Right cardiac atrium (tissue), 5 donors: ENCODE measurements around the gene ADAMTS8. TPM values are rescaled to one million over a fixed set of nuclear protein-coding genes. Genes with fewer than 3 reads are reported as not detected.

Source experiments
- ATAC-seq, 2 donors: fragments of 200-7000 bp; cut with Tn5 transposase; one replicate each; pipeline versions ENCODE4 v1.8.0 to v1.9.1; 2020; ENCODE audit warnings: moderate library complexity in 2 of 2, mild to moderate bottlenecking in 1 of 2
- DNase-seq, 3 donors: peaks; one replicate each; pipeline ENCODE4 v3.0.0-alpha.2; 2020
- H3K27ac ChIP-seq: one replicate; pipeline ENCODE4 v1.5.1; 2013; ENCODE audit warnings: mild to moderate bottlenecking, low read length, control low read depth, moderate library complexity
- H3K27me3 ChIP-seq: one replicate; pipeline ENCODE4 v1.6.1; 2013; ENCODE audit not compliant: control insufficient read depth, insufficient read depth
- H3K4me1 ChIP-seq: one replicate; pipeline ENCODE4 v1.6.1; 2013; ENCODE audit warnings: low read length; ENCODE audit not compliant: control insufficient read depth, insufficient read depth
- H3K4me3 ChIP-seq: one replicate; pipeline ENCODE4 v1.5.1; 2013; ENCODE audit warnings: low read length, control low read depth
- H3K9me3 ChIP-seq: one replicate; pipeline ENCODE4 v1.6.1; 2013; ENCODE audit warnings: low read length; ENCODE audit not compliant: control insufficient read depth
- WGBS: extraction: QIAGEN DNeasy Blood & Tissue Kit; methylation state at CpG from one replicate; pipeline ENCODE4 v1.1.7; 2013; 5-methylcytosine and 5-hydroxymethylcytosine counted together
- intact Hi-C, 4 donors: fragments of 100-400 bp; cut with DNase I; formaldehyde crosslinking; loops; one replicate each; pipeline versions ENCODE4 v1.11.0 to v1.14.0; 2022 to 2023
- polyA plus RNA-seq: library from polyadenylated mRNA; stranded (reverse); fragments of 200-250 nt; gene quantifications from one replicate; pipeline ENCODE4 v1.2.3, GENCODE V29; 2013
- total RNA-seq, 4 donors: library from RNA; stranded (reverse); fragmentation: NEBNext Ultra II Directional; extraction: Animal tissue kit (Norgen Biotek cat#: 25700); gene quantifications; one replicate each; pipeline ENCODE4 v1.2.1, GENCODE V29; 2021
- donor health status: healthy with polysubstance abuse.
- donor health status: DM: no; HTN: yes; CAD: no.
- donor health status: DM: no; HTN: no; CAD: no.
- donor health status: DM: no; HTN: yes; CAD: no; lungs with severe emphysema.
- donor health status: DM: yes; HTN: yes; CAD: no.

Gene ADAMTS8
- total and polyA plus RNA-seq, 5 donors = 0.45 to 10.1 (median 0.88) TPM

DNA sequence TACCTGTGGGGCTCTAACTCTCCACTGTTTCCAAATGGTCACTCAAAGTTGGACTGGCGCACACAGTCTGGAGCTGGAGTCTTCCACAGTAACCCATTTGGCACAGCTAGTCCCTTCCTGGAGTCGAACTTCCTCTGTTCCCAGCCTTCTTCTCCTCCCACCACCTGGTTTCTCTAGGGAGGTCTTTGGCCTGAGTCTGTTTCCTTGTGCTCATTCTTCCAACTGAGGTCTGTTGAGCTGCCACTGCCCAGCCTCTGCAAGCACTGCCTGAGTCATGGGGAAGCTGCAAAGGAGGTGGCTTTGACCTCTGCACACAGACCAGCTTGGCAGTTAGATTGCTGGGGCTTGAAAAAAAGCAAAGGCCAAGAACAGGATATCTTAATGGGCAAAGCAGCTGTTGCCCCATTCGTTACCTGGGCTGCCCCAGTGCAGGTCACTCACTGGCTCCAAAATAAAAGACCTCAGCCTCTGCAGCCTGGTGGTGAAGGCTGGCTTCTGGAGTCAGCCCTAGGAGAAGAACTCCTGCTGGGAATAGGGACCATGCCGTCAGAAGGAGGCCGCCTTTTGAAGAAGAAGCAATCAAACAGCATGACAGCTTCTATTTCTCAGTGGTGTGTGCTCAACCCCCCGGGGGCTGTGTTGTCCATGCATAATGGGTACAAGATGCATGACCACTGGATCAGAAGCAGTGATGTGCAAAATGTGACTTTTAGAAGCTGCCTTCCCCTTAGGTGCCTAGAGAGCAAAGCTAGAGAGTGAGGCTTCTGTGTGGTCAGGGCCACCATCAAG lies 23.0 kb upstream of the ADAMTS8 start:
- Histone ChIP-seq H3K27me3 (no peaks in the 10 kb centered on the region), H3K4me3 (peak overlapping the region; percentile 70), H3K4me1 (peaks cover 3% of the 10 kb centered on the region), H3K9me3 (no peaks in the 10 kb centered on the region), H3K27ac (peak overlapping the region; percentile 82)
- DNase-seq = peak in 2 of 3 donors; percentile 56 to 61
- ATAC-seq = peak; percentile 4 to 46
- 40% methylated on average over 6 of the region's 6 CpGs for WGBS
- intact Hi-C loops = loop anchor here (2.0 to 10.0 kb wide), 5 partner anchors 71 to 275 kb away; no protein-coding TSS in a partner anchor

GRCh38 chr11:130449996-130450769 lies 21.8 kb upstream of the ADAMTS8 start:
- WGBS = 15% methylated on average over 34 of the region's 34 CpGs
- Histone ChIP-seq H3K4me1 (peaks cover 1% of the 10 kb centered on the region), H3K27me3 (no peaks in the 10 kb centered on the region), H3K27ac (peak overlapping the region; percentile 82), H3K9me3 (no peaks in the 10 kb centered on the region), H3K4me3 (peak overlapping the region; percentile 70)
- DNase-seq = peak; percentile 90 to 96 (median 95)
- intact Hi-C loops = loop anchor here (2.0 to 10.0 kb wide), 6 partner anchors 72 to 277 kb away; no protein-coding TSS in a partner anchor
- peak; percentile 72 to 77 for ATAC-seq

- WGBS = 2% methylated on average over 64 of the region's 64 CpGs
- H3K4me1 ChIP-seq = peaks cover 1% of the 10 kb centered on the region
- intact Hi-C loops = loop anchor here in 1 of 4 donors (5.0 kb wide), 1 partner anchor 203 kb away; no protein-coding TSS in a partner anchor
- H3K27ac ChIP-seq = peak overlapping the region; percentile 64
- no peaks in the 10 kb centered on the region for H3K27me3 ChIP-seq
- ATAC-seq = peak; percentile 1 to 13
- peak overlapping the region; percentile 70 for H3K4me3 ChIP-seq
- H3K9me3 ChIP-seq = no peaks in the 10 kb centered on the region
- peak in 2 of 3 donors; percentile 73 to 76 for DNase-seq
These were observed 21.0 kb upstream of the ADAMTS8 start for GRCh38 chr11:130449310-130449990.

- Histone ChIP-seq H3K27ac (peak within 1 kb of the TSS; percentile 64), H3K4me3 (peak within 1 kb of the TSS; percentile 70), H3K4me1 (peaks cover 1% of the 10 kb centered on the region), H3K9me3 (no peaks in the 10 kb centered on the region), H3K27me3 (no peaks in the 10 kb centered on the region)
- DNase-seq = peak; percentile 95 to 97 (median 97)
- peak; percentile 90 to 92 for ATAC-seq
- intact Hi-C loops = loop anchor here in 1 of 4 donors (5.0 kb wide), 1 partner anchor 204 kb away; no protein-coding TSS in a partner anchor
- WGBS = under 1% methylated on average over 75 of the region's 75 CpGs
These were observed 20.3 kb upstream of the ADAMTS8 start, which contains the start of gene ADAMTS15 for GRCh38 chr11:130448416-130449309. TSS of gene ADAMTS15 (plus strand) at chr11:130448645. CDS start at chr11:130448974, 329 bp downstream.

DNA sequence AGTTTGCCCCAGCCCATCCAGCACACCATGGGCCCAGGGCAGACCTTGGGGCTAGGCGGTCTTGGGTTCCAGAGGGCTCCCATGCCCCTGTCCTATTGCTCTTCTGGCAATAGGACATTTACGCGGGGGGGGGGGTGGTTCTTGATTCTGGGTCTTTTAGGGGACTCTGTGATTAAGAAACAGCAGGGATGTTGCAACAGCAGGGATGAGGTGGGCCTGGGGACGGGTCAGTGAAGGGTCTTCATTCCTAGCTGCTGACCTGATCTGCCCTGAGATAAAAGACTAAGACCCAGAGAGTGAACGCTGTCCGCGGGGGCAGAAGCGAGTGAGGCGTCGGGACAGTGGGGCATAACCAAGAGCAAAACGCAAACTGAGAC lies 19.6 kb upstream of the ADAMTS8 start:
- DNase-seq (no peak), ATAC-seq (peak in 1 of 2 donors; percentile 0)
- H3K27ac ChIP-seq = peak overlapping the region; percentile 49
- H3K27me3 ChIP-seq = no peaks in the 10 kb centered on the region
- H3K4me1 ChIP-seq = peaks cover 1% of the 10 kb centered on the region
- WGBS = 12% methylated on average over 11 of the region's 11 CpGs
- intact Hi-C loops = loop anchor here in 1 of 4 donors (5.0 kb wide), 1 partner anchor 204 kb away; no protein-coding TSS in a partner anchor
- peak overlapping the region; percentile 20 for H3K4me3 ChIP-seq
- H3K9me3 ChIP-seq = no peaks in the 10 kb centered on the region

DNA sequence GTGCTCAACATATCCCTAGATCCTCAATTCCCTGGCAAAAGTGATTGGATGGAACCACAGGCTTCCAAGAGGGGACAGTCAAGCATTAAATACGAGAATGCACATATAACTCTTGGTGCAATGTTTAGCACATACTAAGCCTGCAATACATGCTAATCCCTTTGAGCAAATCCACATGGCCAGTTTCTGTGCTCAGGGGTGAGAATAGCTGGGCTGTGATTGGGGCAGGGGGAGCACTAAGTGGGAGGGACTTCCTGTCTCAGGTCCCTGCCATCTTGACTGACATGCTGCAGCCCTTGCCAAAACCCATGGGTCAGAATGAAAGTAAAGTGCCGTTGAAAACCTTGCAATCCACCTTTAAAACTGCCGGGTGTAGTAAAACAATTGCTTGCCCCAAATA lies 17.4 kb upstream of the ADAMTS8 start:
- Histone ChIP-seq H3K4me1 (no peaks in the 10 kb centered on the region), H3K27ac (no peak overlapping the region), H3K9me3 (no peaks in the 10 kb centered on the region), H3K27me3 (no peaks in the 10 kb centered on the region), H3K4me3 (no peak overlapping the region)
- WGBS = 88% methylated on average over 3 of the region's 3 CpGs
- DNase-seq = peak in 1 of 3 donors; percentile 7
- intact Hi-C loops = loop anchor here in 1 of 4 donors (5.0 kb wide), 1 partner anchor 207 kb away; no protein-coding TSS in a partner anchor
- no peak for ATAC-seq

DNA sequence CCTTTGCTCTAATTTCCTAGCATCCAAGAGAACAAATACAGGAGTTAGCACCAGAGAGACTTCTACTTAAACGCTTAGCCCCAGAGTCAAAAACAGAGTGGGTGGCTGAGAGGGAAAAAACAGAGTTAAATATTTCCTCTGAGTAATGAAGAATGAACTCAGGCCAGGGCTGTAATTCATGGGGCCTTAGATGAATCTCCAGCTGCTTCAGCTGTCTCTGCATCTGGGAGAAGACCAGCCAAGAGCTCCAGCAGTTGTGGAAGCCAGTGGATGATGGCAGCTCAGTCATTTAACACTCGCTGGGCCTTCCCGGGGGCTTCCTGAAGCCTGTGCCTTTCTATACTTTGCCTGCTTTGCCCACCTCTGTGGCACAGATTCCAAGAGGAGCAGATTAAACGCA lies 14.3 kb upstream of the ADAMTS8 start:
- ATAC-seq (no peak), DNase-seq (no peak)
- no peak overlapping the region for H3K4me3 ChIP-seq
- intact Hi-C loops = no loop called here
- H3K4me1 ChIP-seq = no peaks in the 10 kb centered on the region
- no peaks in the 10 kb centered on the region for H3K9me3 ChIP-seq
- H3K27me3 ChIP-seq = no peaks in the 10 kb centered on the region
- WGBS = 61% methylated on average over 4 of the region's 4 CpGs
- H3K27ac ChIP-seq = no peak overlapping the region

DNA sequence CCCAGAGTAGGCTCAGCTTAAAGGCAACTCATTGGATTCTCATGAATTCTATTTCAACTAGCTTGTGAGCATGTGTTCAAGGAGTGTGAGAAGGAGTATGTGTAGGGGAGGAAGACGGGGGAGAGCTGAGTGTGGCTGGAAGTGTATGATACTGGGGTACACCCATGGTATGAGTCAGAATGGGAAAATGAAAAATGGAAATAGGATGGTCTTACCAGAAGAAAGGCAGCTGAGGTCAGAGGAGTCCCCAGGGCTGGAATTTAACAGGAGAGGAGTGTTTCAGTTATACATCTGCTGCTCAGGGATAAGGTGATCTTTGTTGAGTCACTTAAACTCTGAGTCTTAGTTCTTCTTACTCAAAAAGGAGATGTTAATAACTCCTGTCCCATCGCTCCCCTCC lies 13.3 kb upstream of the ADAMTS8 start:
- Histone ChIP-seq H3K27ac (no peak overlapping the region), H3K4me1 (no peaks in the 10 kb centered on the region), H3K27me3 (no peaks in the 10 kb centered on the region), H3K4me3 (no peak overlapping the region), H3K9me3 (no peaks in the 10 kb centered on the region)
- DNase-seq (no peak), ATAC-seq (no peak)
- WGBS = 98% methylated on average over 2 of the region's 2 CpGs
- intact Hi-C loops = no loop called here

GRCh38 chr11:130439876-130440275 lies 11.5 kb upstream of the ADAMTS8 start:
- Histone ChIP-seq H3K27me3 (no peaks in the 10 kb centered on the region), H3K9me3 (no peaks in the 10 kb centered on the region), H3K27ac (no peak overlapping the region), H3K4me1 (peaks cover 2% of the 10 kb centered on the region), H3K4me3 (no peak overlapping the region)
- 85% methylated on average over 6 of the region's 6 CpGs for WGBS
- DNase-seq (no peak), ATAC-seq (no peak)
- intact Hi-C loops = loop anchor here in 2 of 4 donors (5.0 to 10.0 kb wide), 2 partner anchors 422 to 455 kb away; no protein-coding TSS in a partner anchor

DNA sequence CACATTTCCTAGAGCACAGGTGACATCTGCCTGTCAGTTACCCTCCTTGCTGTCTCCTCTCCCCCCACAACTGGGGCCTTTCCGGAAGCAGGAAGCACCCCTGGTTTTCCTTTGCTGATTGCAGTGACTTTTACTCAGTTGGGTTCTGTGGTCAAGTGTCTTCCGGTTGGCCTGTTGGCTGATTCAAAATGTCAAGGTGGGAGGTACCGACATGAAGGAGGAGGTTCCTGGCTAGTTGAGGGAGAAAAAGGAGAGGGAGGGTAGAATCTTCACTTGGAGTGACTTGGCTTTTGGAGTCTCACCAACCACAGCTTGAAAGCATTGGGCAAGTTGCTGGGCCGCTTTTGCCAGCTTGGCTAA lies 10.7 kb upstream of the ADAMTS8 start:
- intact Hi-C loops = loop anchor here in 2 of 4 donors (5.0 to 10.0 kb wide), 2 partner anchors 423 to 456 kb away; no protein-coding TSS in a partner anchor
- DNase-seq (no peak), ATAC-seq (no peak)
- Histone ChIP-seq H3K27me3 (no peaks in the 10 kb centered on the region), H3K27ac (no peak overlapping the region), H3K4me3 (no peak overlapping the region), H3K9me3 (no peaks in the 10 kb centered on the region), H3K4me1 (peaks cover 2% of the 10 kb centered on the region)
- 80% methylated on average over 4 of the region's 4 CpGs for WGBS
